Measurements from ENCODE around the gene ANKH. TPM values are rescaled to one million over a fixed set of nuclear protein-coding genes. Genes with fewer than 3 reads are reported as not detected.

Gene ANKH
- total RNA-seq, 2 donors from 2014 or later, result 177 to 205 TPM

GRCh38 chr5:14713476-14714390, 157.8 kb downstream of the ANKH start:
- Histone ChIP-seq H3K27me3 (replicated peaks; ENCODE audit: insufficient read depth) (no peaks in the 10 kb centered on the region), H3K4me3 (no peak overlapping the region), H3K9me3 (no peaks in the 10 kb centered on the region), H3K4me1 (ENCODE audit: control insufficient read depth in 1 of 2, low read depth in 2 of 2) (peaks cover 0 to under 1% of the 10 kb centered on the region in 2 donors), H3K36me3 (peaks cover 71% of the 10 kb centered on the region), H3K27ac (no peak overlapping the region)
- no peak for TF ChIP-seq CTCF (IDR thresholded peaks at IDR 0.05)
- no peak for ATAC-seq (ENCODE audit: insufficient number of reproducible peaks, low FRiP score, low read depth)
- no peak for DNase-seq (ENCODE audit: low spot score)

GRCh38 chr5:14712666-14713065, 158.9 kb downstream of the ANKH start:
- no peaks in the 10 kb centered on the region for H3K27me3 ChIP-seq (replicated peaks; ENCODE audit: insufficient read depth)
- no peak overlapping the region for H3K27ac ChIP-seq
- H3K36me3 ChIP-seq, result peaks cover 71% of the 10 kb centered on the region
- H3K4me1 ChIP-seq (ENCODE audit: control insufficient read depth in 1 of 2, low read depth in 2 of 2), result peaks cover 2 to 11% of the 10 kb centered on the region in 2 donors
- ATAC-seq (ENCODE audit: insufficient number of reproducible peaks, low FRiP score, low read depth) (no peak), DNase-seq (ENCODE audit: low spot score) (no peak)
- H3K4me3 ChIP-seq, result no peak overlapping the region
- no peak for TF ChIP-seq CTCF (IDR thresholded peaks at IDR 0.05)
- no peaks in the 10 kb centered on the region for H3K9me3 ChIP-seq

- no peak for DNase-seq (ENCODE audit: low spot score)
- Histone ChIP-seq H3K36me3 (peaks cover 71% of the 10 kb centered on the region), H3K9me3 (no peaks in the 10 kb centered on the region), H3K4me1 (ENCODE audit: control insufficient read depth in 1 of 2, low read depth in 2 of 2) (peaks cover 7 to 16% of the 10 kb centered on the region in 2 donors), H3K4me3 (no peak overlapping the region), H3K27me3 (replicated peaks; ENCODE audit: insufficient read depth) (no peaks in the 10 kb centered on the region), H3K27ac (no peak overlapping the region)
- no peak for TF ChIP-seq CTCF (IDR thresholded peaks at IDR 0.05)
- ATAC-seq (ENCODE audit: insufficient number of reproducible peaks, low FRiP score, low read depth), result no peak
Observed at GRCh38 chr5:14712131-14712530, 159.4 kb downstream of the ANKH start.

- Histone ChIP-seq H3K4me1 (ENCODE audit: control insufficient read depth in 1 of 2, low read depth in 2 of 2) (peaks cover 17 to 28% of the 10 kb centered on the region in 2 donors), H3K4me3 (no peak overlapping the region), H3K27me3 (replicated peaks; ENCODE audit: insufficient read depth) (no peaks in the 10 kb centered on the region), H3K9me3 (no peaks in the 10 kb centered on the region), H3K36me3 (peaks cover 61% of the 10 kb centered on the region), H3K27ac (no peak overlapping the region)
- ATAC-seq (ENCODE audit: insufficient number of reproducible peaks, low FRiP score, low read depth) (no peak), DNase-seq (ENCODE audit: low spot score) (no peak)
- TF ChIP-seq CTCF (IDR thresholded peaks at IDR 0.05), result no peak
Observed at GRCh38 chr5:14710313-14710994, 161.1 kb downstream of the ANKH start.

- H3K9me3 ChIP-seq, result no peaks in the 10 kb centered on the region
- no peaks in the 10 kb centered on the region for H3K27me3 ChIP-seq (replicated peaks; ENCODE audit: insufficient read depth)
- DNase-seq (ENCODE audit: low spot score) (no peak), ATAC-seq (ENCODE audit: insufficient number of reproducible peaks, low FRiP score, low read depth) (no peak)
- H3K4me1 ChIP-seq (ENCODE audit: control insufficient read depth in 1 of 2, low read depth in 2 of 2), result peaks cover 17 to 28% of the 10 kb centered on the region in 2 donors
- no peak for TF ChIP-seq CTCF (IDR thresholded peaks at IDR 0.05)
- H3K27ac ChIP-seq, result peak overlapping the region; percentile 2 to 51
- peaks cover 42% of the 10 kb centered on the region for H3K36me3 ChIP-seq
- H3K4me3 ChIP-seq, result no peak overlapping the region
Observed at GRCh38 chr5:14708551-14708950, 163.0 kb downstream of the ANKH start.
